AG04449 (cell line): ENCODE data around the gene CHPF.

Experiments
- CTCF ChIA-PET: fragments of 350-600 bp; formaldehyde crosslinking; extraction: SDS; loops from one replicate; lab custom pipeline; 2021; ENCODE audit warnings: antibody characterized with exemption; lab: Yijun Ruan, JAX
- POLR2A ChIA-PET: fragments of 400-600, 350-600 bp; formaldehyde crosslinking; extraction: SDS; loops from one replicate; lab custom pipeline; 2020; ENCODE audit warnings: antibody characterized with exemption, inconsistent platforms; lab: Yijun Ruan, JAX
- DNase-seq: peaks from one replicate; pipeline ENCODE4 v3.0.0-alpha.2; 2010; ENCODE audit warnings: low read depth, low spot score
- H3K4me3 ChIP-seq: 2 replicates; pipeline ENCODE4 v1.5.1; 2011; ENCODE audit warnings: low read depth, mild to moderate bottlenecking, control low read depth, low read length
- TF ChIP-seq, protein P1 (sequence below): IDR thresholded peaks from one replicate; pipeline ENCODE4 v1.5.1; 2011; ENCODE audit warnings: mild to moderate bottlenecking, moderate library complexity, low read length, control low read depth, inconsistent platforms; ENCODE audit not compliant: insufficient read depth; ENCODE audit errors: missing control alignments

The CHPF gene

DNA sequence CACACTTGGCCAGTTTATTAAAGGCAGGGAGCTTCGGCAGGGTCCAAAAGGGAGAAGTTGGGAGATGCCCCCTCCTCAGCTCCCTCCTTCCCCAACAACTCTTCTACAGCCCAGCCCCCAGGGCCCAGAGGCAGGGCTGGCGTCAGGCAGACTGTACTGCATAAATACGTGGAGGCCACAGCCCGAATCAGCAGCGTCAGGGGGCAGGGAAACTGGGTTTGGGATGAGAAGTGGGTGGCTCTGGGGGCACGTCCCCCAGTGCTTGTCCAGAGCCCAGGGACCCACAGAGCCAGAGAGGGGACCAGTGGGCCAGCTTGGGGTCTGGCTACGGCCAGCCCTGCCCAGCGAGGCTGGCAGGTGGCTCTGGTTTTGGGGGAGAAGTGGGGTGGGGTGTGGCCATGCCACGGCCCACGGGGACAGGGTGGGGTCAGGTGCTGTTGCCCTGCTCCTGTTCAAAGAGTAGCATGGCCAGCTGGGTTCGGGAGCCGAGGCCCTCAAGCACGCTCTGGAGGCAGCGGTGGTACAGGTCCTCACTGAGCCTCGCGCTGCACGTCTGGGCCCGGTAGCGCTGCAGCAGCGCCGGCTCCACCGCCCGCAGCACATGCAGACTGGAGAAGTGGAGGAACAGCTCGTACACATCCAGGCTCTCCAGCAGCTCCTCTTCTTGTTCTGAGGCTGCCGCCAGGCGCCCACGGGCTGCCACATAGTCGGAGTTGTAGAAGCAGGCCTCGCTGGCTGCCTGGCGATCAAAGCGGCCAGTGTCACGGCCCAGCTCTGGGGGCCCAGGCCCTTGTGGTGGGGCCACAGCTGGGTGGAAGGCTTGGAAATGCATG is 4.4 kb downstream of the CHPF start:
- H3K4me3 ChIP-seq: no peak overlapping the region
- ChIA-PET POLR2A (interaction anchor here (0.6 kb wide), 1 partner anchor 63 kb away, joined by 3 read pairs; no protein-coding TSS in a partner anchor), CTCF (interaction anchor here (1.1 to 10.5 kb wide), 8 partner anchors 13 to 151 kb away, joined by 3 to 206 read pairs (median 38); a partner anchor contains a TSS)
- DNase-seq: no peak
- TF ChIP-seq, protein P1, sequence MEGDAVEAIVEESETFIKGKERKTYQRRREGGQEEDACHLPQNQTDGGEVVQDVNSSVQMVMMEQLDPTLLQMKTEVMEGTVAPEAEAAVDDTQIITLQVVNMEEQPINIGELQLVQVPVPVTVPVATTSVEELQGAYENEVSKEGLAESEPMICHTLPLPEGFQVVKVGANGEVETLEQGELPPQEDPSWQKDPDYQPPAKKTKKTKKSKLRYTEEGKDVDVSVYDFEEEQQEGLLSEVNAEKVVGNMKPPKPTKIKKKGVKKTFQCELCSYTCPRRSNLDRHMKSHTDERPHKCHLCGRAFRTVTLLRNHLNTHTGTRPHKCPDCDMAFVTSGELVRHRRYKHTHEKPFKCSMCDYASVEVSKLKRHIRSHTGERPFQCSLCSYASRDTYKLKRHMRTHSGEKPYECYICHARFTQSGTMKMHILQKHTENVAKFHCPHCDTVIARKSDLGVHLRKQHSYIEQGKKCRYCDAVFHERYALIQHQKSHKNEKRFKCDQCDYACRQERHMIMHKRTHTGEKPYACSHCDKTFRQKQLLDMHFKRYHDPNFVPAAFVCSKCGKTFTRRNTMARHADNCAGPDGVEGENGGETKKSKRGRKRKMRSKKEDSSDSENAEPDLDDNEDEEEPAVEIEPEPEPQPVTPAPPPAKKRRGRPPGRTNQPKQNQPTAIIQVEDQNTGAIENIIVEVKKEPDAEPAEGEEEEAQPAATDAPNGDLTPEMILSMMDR: no peak

DNA sequence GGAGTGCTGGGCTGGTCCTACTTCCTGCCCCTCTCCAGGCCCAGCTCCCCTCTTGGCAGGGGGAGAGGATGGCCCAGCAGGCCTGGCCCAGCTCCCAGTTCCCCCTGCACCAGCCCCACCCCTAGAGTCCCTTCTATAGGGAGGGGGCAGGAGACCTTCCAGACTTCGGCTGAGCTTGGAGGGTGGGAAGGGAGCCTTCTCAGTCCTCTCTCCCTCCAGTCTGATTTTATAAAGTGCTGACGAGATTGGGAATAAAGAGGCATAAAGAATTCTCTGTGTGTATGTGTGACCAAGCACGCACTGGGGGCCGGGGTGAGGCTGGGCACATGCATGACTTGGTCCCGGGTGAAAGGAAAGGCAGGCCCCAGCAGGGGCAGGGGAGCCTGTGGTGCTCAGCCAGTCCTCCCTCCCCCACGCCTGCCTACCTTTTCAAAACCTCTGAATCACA is 5.1 kb downstream of the CHPF start:
- TF ChIP-seq, protein P1: no peak
- no peak for DNase-seq
- no peak overlapping the region for H3K4me3 ChIP-seq
- ChIA-PET CTCF (interaction anchor here (1.1 to 10.5 kb wide), 10 partner anchors 12 to 151 kb away, joined by 3 to 206 read pairs (median 12); a partner anchor contains a TSS), POLR2A (no interaction called here)

GRCh38 chr2:219537657-219538488 is 5.7 kb downstream of the CHPF start:
- TF ChIP-seq, protein P1: no peak
- no peak for DNase-seq
- no peak overlapping the region for H3K4me3 ChIP-seq
- ChIA-PET POLR2A (no interaction called here), CTCF (interaction anchor here (1.1 to 10.5 kb wide), 12 partner anchors 12 to 158 kb away, joined by 3 to 206 read pairs (median 10); a partner anchor contains a TSS)

DNA sequence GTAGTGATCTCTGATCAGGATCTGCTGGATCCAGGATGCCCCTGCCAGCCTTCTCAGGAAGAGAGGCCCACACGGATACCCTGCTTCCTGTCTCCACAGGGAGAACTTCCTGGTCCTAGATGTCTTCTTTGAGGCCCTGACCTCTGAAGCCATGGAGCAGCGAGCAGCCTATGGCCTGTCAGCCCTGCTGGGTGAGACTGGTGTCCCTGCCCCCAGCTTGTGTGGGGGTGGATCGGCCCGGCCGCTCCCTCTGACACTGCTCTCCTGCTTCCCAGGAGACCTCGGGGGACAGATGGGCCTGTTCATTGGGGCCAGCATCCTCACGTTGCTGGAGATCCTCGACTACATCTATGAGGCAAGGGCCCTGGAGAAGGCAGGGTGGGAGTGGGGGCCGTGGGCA is 6.6 kb downstream of the CHPF start:
- POLR2A ChIA-PET: no interaction called here
- CTCF ChIA-PET: interaction anchor here (1.1 to 10.5 kb wide), 10 partner anchors 11 to 159 kb away, joined by 3 to 206 read pairs (median 12); a partner anchor contains a TSS
- DNase-seq: no peak
- TF ChIP-seq, protein P1: no peak
- H3K4me3 ChIP-seq: no peak overlapping the region

DNA sequence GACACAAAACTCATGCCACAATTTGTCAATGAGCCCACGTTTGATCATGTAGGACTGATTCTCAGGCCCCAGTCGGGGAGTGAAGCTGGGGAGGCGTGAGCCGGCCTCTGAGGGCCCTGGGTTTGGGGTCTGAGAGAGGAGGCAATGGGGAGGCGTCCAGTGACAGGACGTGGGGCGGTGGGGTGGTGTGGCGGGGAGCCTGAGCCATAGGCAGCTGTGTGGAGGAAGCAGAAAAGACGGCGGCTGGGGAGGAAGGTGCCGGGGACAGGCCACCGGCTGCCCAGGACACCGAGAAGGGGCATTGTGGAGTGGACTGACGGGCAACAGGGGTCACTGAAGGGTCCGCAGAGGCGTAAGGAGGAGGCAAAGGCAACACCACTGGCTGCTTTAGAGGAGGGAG is 7.2 kb downstream of the CHPF start:
- CTCF ChIA-PET: interaction anchor here (1.1 to 10.5 kb wide), 9 partner anchors 10 to 159 kb away, joined by 3 to 206 read pairs (median 11); a partner anchor contains a TSS
- H3K4me3 ChIP-seq: no peak overlapping the region
- POLR2A ChIA-PET: no interaction called here
- no peak for DNase-seq
- TF ChIP-seq, protein P1: no peak
